Skin epidermis (tissue), 12 donors: ENCODE measurements around the gene ARL5A.

Experiments
- H3K27ac ChIP-seq, 21 experiments: fragments of 200-600 bp; sonication (generic) in 11 of 21; one replicate each; pipeline ENCODE4 v1.5.0; 2020; ENCODE audit warnings: mild to moderate bottlenecking in 3 of 21, inconsistent platforms in 2 of 21, moderate library complexity in 2 of 21
- H3K4me3 ChIP-seq, 7 experiments: fragments of 200-600 bp; sonication (generic) in 2 of 7; one replicate each; pipeline ENCODE4 v1.5.0; 2020; ENCODE audit warnings: inconsistent platforms in 2 of 7, mild to moderate bottlenecking in 2 of 7, moderate library complexity in 1 of 7

The ARL5A gene

DNA sequence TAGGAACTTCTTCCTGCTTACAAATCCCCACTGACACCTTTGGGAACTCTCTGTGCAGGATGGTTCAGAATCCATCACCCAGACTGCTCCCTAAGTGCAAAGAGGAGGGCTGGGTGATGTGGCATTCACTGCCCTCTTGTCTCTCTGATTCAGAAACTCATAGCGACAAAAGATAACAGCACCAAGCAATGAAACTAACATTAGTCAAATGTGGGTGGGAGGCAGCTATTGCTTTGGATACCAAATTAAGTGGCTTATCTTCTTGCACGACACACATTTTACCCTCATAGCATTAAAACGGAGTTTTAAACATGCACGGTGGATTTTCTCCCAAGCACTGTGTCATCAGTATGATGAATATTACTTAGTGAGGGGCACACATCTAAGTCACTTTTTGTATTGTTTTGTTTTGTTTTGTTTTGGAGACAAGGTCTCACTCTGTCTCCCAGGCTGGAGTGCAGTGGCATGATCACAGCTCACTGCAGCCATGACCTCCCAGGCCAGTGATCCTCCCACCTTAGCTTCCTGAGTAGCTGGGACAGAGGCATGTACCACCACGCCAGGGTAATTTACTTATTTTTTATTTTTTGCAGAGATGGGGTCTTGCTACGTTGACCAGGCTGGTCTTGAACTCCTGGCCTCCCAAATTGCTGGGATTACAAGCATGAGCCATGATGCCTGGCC lies 53.0 kb downstream of the ARL5A start:
- no peak overlapping the region for H3K4me3 ChIP-seq
- peak overlapping the region in 5 of 21 experiments; percentile 27 to 64 (median 43) for H3K27ac ChIP-seq

GRCh38 chr2:151774506-151774905 lies 53.7 kb downstream of the ARL5A start:
- peak overlapping the region in 5 of 21 experiments; percentile 27 to 64 (median 43) for H3K27ac ChIP-seq
- H3K4me3 ChIP-seq = no peak overlapping the region

DNA sequence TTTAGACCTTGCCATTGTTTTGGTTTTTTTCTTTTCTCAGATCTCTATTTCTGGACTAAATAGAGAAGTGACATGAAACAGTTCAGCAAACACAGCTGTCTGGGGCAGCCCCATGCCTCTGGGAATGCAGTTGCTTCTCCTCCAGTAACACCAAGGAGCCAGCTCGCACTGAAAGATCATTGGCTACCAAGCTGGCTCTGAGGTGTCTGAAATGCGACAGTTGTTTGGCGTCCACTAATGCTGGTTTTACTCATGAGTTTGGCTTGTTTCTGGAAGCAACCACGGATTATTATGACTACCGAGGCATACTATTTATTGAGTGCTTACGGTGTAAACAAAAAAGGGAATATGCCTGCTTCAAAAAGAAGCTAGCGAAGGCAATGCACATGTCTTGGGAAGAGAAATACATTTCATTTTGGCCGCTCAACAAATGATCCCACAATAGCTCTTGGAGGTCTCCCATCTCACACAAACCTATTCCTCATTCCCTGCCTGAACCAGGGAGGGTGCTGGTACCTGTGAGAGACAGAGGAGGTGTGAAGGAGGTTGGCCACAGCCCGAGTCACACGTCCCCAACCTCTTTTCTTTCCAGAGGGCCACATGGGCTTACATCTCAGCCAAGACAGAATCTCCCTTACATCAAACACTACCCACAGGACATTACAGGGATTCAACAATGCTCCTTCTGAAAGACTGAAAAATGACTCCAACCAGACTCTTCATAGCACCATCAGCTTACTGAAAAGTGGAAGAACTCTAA lies 56.4 kb downstream of the ARL5A start:
- H3K27ac ChIP-seq = peak overlapping the region in 7 of 21 experiments; percentile 7 to 67 (median 47)
- no peak overlapping the region for H3K4me3 ChIP-seq

- Histone ChIP-seq H3K27ac (peak overlapping the region in 2 of 21 experiments; percentile 3 to 26), H3K4me3 (no peak overlapping the region)
These were observed 57.2 kb downstream of the ARL5A start for GRCh38 chr2:151770995-151771394.

GRCh38 chr2:151769606-151770005 lies 58.6 kb downstream of the ARL5A start:
- H3K27ac ChIP-seq = no peak overlapping the region
- H3K4me3 ChIP-seq = no peak overlapping the region

DNA sequence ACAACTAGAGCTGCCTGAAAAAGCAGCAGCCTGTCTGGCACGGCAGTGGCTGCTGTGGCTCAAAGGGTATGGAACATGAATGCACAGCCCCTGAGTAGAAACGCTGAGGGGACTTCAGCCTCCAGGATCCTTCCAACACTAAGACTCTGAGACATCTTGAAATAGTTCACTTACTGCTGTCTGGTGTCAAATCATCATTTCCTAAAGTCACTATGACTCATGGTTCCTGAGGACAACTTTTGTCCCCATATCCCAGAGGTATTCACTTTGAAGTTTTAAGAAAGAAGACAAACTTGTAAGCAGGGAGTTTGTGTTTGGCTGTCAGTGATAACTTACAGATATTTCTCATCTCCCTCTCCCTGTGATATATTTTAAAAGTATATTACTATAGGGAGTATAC lies 60.7 kb downstream of the ARL5A start:
- peak overlapping the region in 1 of 21 experiments; percentile 18 for H3K27ac ChIP-seq
- no peak overlapping the region for H3K4me3 ChIP-seq

DNA sequence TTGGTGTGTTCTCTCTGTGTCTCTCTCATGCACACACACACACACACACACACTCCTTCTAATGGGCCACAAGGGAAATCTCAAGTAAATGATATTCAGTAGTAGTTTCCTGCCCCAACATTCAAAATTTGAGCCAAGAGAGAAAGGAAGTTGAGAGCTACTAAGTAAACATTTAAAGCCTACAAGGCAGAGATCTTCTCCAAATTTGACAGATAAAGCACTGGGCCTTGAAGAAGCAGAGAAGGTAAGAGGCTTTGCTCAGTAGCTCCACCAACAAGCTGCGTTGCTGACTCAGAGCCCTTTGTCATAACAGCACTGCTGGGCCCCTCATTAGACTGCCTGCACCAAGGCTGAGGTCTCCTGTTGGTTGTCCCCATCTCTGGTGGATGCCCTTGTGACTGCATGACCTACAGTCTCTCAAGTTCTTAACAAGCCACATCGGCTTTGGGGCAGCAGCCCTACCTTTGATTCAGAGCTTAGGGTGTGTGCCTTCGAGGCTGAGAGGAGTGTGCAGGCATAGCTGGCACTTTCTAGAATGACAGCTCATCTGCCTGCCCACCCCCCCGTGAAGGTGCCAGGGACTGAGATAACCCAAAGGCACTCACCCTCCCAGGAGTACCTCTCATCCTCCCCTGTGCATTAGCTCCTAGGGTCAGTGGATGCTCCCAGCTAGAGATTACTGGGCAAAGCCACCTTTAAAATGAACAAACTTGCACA lies 61.6 kb downstream of the ARL5A start:
- H3K27ac ChIP-seq = peak overlapping the region in 4 of 21 experiments; percentile 17 to 50 (median 32)
- H3K4me3 ChIP-seq = no peak overlapping the region

DNA sequence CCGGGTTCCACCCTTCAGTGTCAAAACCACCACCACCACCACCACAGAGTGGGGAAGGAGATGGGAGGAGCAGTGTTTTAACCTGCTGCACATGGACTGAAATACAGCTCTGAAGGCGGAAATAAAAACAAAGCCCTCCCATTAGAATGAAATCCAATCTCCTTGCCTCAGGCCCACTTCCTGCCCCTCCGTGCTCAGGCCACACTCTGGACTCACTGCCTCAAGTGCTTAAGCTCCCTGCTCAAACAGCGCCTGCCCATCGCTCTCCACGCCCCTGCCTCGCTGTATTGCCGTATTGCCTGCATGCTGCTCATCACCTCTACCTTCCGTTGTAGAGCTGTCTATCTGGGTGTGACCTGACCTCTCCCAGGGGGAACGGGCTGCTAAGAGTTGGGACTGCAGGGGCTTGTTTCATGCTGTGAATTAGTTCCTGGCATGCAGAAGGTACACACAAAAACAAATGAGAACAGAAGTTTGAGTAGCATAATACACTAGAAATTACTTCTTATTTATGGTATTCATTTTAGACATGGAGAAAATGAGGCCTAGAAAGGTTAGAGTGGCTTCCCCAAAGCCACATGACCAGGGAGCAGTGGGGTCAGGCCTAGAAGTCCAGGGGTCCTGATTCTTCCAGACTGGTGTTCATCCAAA lies 62.3 kb downstream of the ARL5A start:
- H3K4me3 ChIP-seq = no peak overlapping the region
- H3K27ac ChIP-seq = peak overlapping the region in 1 of 21 experiments; percentile 50

GRCh38 chr2:151762694-151763093 lies 65.5 kb downstream of the ARL5A start:
- Histone ChIP-seq H3K4me3 (no peak overlapping the region), H3K27ac (peak overlapping the region in 2 of 21 experiments; percentile 9 to 18)

GRCh38 chr2:151761687-151762086 lies 66.5 kb downstream of the ARL5A start:
- Histone ChIP-seq H3K27ac (no peak overlapping the region), H3K4me3 (no peak overlapping the region)

DNA sequence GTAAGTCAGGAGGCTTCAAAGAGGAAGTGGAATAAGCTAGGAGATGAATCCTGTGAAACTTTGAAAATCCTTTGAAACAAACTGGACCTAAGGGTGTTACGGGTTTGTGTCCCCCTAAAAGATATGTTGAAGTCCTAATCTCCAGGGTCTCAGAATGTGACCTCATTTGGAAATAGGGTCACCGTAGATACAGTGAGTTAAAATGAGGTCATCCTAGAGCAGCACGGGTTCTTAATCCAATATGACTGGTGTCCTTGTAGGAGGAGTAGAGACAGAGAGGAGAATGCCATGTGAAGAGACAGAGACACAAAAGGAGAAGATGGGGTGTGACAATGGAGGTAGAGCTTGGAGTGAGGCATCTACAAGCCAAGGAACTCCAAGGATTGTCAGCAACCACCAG lies 67.0 kb downstream of the ARL5A start:
- Histone ChIP-seq H3K27ac (no peak overlapping the region), H3K4me3 (no peak overlapping the region)

- Histone ChIP-seq H3K4me3 (no peak overlapping the region), H3K27ac (no peak overlapping the region)
These were observed 68.0 kb downstream of the ARL5A start for GRCh38 chr2:151760139-151760650.

GRCh38 chr2:151758744-151759143 lies 69.5 kb downstream of the ARL5A start:
- no peak overlapping the region for H3K27ac ChIP-seq
- no peak overlapping the region for H3K4me3 ChIP-seq

DNA sequence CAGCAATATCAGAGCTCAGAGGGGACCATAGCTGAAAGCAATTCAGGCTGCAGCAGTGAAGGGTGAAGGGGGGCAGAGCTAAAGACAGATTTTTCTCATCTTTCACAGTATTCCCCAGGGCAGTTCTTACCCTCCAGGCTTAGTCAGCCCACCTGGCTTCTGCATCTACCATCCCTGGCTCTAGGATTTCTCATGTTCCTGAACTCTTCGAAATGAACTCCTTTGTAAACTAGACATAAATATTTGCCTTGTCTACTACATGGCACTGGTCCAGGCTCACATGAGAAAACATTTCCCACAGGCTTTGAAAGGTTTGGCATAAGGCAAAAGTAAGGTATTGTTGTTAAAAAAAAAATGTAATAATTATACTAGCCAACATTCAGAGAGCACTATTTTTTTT lies 70.4 kb downstream of the ARL5A start:
- Histone ChIP-seq H3K4me3 (no peak overlapping the region), H3K27ac (no peak overlapping the region)

- H3K4me3 ChIP-seq = no peak overlapping the region
- H3K27ac ChIP-seq = no peak overlapping the region
These were observed 71.4 kb downstream of the ARL5A start for GRCh38 chr2:151756820-151757219.

DNA sequence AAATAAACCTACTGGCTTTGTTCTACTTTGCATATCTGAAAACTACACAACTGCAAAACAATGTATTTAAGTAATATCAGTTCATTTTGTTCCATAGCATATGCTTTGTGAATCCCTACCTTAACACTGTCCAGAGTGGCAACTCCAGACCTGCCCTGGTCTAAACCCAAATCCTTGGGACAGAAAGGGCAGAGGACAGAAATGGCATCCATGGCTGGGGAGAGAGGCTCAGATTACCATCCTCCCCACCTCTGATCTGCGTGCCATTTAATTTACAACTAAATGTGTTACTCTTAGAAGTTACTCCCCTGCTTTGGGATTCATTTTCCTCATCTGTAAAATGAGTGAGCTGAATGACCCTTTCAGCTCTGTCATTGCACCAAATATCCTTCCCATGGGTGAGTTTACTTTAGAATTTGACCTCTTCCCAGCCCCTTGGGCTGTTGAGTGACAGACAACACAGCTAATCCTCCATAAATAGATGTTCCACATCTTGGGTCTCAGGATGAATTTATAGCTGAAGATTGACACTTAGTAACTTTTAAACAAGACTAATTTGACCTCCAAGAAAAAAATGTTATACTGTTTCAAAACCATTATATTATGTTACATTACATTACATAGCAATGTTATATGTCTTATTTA lies 73.8 kb downstream of the ARL5A start:
- H3K27ac ChIP-seq = no peak overlapping the region

GRCh38 chr2:151753540-151753939 lies 74.7 kb downstream of the ARL5A start:
- H3K4me3 ChIP-seq = no peak overlapping the region
- H3K27ac ChIP-seq = no peak overlapping the region

More for the DNA sequence above, 73.8 kb downstream of the ARL5A start:
- H3K4me3 ChIP-seq = no peak overlapping the region
